MM.1S (cell line): ENCODE measurements around the gene RASSF3.

Experiments used
- DNase-seq: peaks from one replicate; pipeline ENCODE4 v3.0.0-alpha.2; 2015
- H2AFZ ChIP-seq: fragments of 300-600 bp; sonication (generic); 2 replicates; pipeline ENCODE4 v1.6.0; 2016; ENCODE audit warnings: antibody characterized with exemption, low read length
- H3F3A ChIP-seq: fragments of 300-600 bp; sonication (generic); 2 replicates; pipeline ENCODE4 v1.6.1; 2016; ENCODE audit warnings: mild to moderate bottlenecking, antibody characterized with exemption, low read length, moderate library complexity, mixed read lengths; ENCODE audit not compliant: insufficient read depth
- H3K27ac ChIP-seq: fragments of 300-600 bp; sonication (generic); 2 replicates; pipeline ENCODE4 v1.5.1; 2016; ENCODE audit warnings: mild to moderate bottlenecking, low read length
- H3K27me3 ChIP-seq: fragments of 300-600 bp; sonication (generic); replicated peaks from 2 replicates; pipeline ENCODE4 v1.6.0; 2016; ENCODE audit warnings: low read length; ENCODE audit not compliant: insufficient read depth
- H3K36me3 ChIP-seq: fragments of 300-600 bp; sonication (generic); replicated peaks from 2 replicates; pipeline ENCODE4 v1.6.1; 2016; ENCODE audit warnings: mild to moderate bottlenecking, low read length, mixed read lengths; ENCODE audit not compliant: insufficient read depth
- H3K4me1 ChIP-seq: fragments of 300-600 bp; sonication (generic); 2 replicates; pipeline ENCODE4 v1.6.1; 2016; ENCODE audit warnings: low read length, mixed read lengths
- H3K4me2 ChIP-seq: fragments of 300-600 bp; sonication (generic); 2 replicates; pipeline ENCODE4 v1.6.0; 2016; ENCODE audit warnings: low read depth, low read length
- H3K4me3 ChIP-seq: fragments of 300-600 bp; sonication (generic); 2 replicates; pipeline ENCODE4 v1.5.1; 2016; ENCODE audit warnings: low read length, mixed read lengths
- H3K79me2 ChIP-seq: fragments of 300-600 bp; sonication (generic); 2 replicates; pipeline ENCODE4 v1.6.1; 2016; ENCODE audit warnings: mixed run types, low read length, mixed read lengths
- H3K9ac ChIP-seq: fragments of 300-600 bp; sonication (generic); 2 replicates; pipeline ENCODE4 v1.6.1; 2016; ENCODE audit warnings: low read length, mixed read lengths
- H3K9me2 ChIP-seq: fragments of 300-600 bp; sonication (generic); replicated peaks from 2 replicates; pipeline ENCODE4 v1.6.1; 2016; ENCODE audit warnings: mild to moderate bottlenecking, low read length, mixed read lengths; ENCODE audit not compliant: insufficient read depth
- H3K9me3 ChIP-seq: fragments of 300-600 bp; sonication (generic); replicated peaks from 2 replicates; pipeline ENCODE4 v1.6.1; 2016; ENCODE audit warnings: mild to moderate bottlenecking, low read length, mixed read lengths; ENCODE audit not compliant: insufficient read depth
- H4K20me1 ChIP-seq: fragments of 300-600 bp; sonication (generic); 2 replicates; pipeline ENCODE4 v1.6.1; 2016; ENCODE audit warnings: mild to moderate bottlenecking, low read length, moderate library complexity, mixed read lengths; ENCODE audit not compliant: insufficient read depth
- EZH2 ChIP-seq: fragments of 300-600 bp; sonication (generic); optimal IDR thresholded peaks from 2 replicates; pipeline ENCODE3; 2017; ENCODE audit warnings: low read depth, mild to moderate bottlenecking, antibody characterized with exemption, low read length, mixed read lengths
- EZH2phosphoT487 ChIP-seq: fragments of 300-600 bp; sonication (generic); IDR thresholded peaks from 2 replicates; pipeline ENCODE4 v1.6.1; 2018; ENCODE audit warnings: antibody characterized with exemption, low read length
- TF ChIP-seq, protein P1 (sequence below): fragments of 300-600 bp; sonication (generic); IDR thresholded peaks from 2 replicates; pipeline ENCODE4 v1.5.1; 2016; ENCODE audit warnings: antibody characterized with exemption, low read length, mixed read lengths

RASSF3 gene

DNA sequence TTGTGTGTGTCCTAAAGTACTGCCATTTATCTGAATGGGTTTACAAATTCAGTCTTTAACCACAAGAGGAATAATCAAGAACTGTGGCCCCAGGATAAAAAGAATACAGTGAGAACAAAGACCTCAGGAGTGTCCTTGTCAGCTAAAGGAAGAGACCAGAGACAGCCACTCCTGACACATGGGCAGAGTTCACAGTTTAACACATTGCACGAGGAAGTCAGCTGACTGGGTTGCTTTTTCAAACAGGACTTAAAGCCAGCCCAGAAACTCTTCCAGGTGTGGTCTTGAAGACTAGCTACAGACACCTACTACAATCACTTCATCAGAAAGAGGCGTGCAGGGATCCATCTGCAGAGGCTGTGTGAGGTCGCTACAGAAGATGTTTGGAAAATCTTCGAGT, 106.1 kb downstream of the RASSF3 start:
- H3K36me3 ChIP-seq, result 0 out of 2 replicates have a peak, but pooled peaks cover 2% of the 10 kb centered on the region

GRCh38 chr12:64716839-64717455, 106.7 kb downstream of the RASSF3 start:
- no peaks in the 10 kb centered on the region for H3K79me2 ChIP-seq
- H3K4me3 ChIP-seq, result no peak overlapping the region
- H3K4me2 ChIP-seq, result no peak overlapping the region
- H3K27me3 ChIP-seq, result no peaks in the 10 kb centered on the region
- H3K4me1 ChIP-seq, result no peaks in the 10 kb centered on the region
- H3F3A ChIP-seq, result no peaks in the 10 kb centered on the region
- DNase-seq, result no peak
- H3K9me2 ChIP-seq, result no peaks in the 10 kb centered on the region
- no peaks in the 10 kb centered on the region for H3K9me3 ChIP-seq
- no peak overlapping the region for H3K27ac ChIP-seq
- H3K36me3 ChIP-seq, result 0 out of 2 replicates have a peak, but pooled peaks cover 2% of the 10 kb centered on the region
- no peak overlapping the region for H3K9ac ChIP-seq
- TF ChIP-seq EZH2phosphoT487 (no peak), EZH2 (no peak)
- no peak overlapping the region for H2AFZ ChIP-seq
- no peaks in the 10 kb centered on the region for H4K20me1 ChIP-seq

More for the DNA sequence above, 106.1 kb downstream of the RASSF3 start:
- Histone ChIP-seq H3K9me2 (no peaks in the 10 kb centered on the region), H3K79me2 (no peaks in the 10 kb centered on the region), H3K4me1 (no peaks in the 10 kb centered on the region), H3K4me3 (no peak overlapping the region), H3K27ac (no peak overlapping the region), H3F3A (no peaks in the 10 kb centered on the region), H4K20me1 (no peaks in the 10 kb centered on the region), H3K27me3 (no peaks in the 10 kb centered on the region), H2AFZ (no peak overlapping the region), H3K4me2 (no peak overlapping the region), H3K9ac (no peak overlapping the region), H3K9me3 (no peaks in the 10 kb centered on the region)
- TF ChIP-seq EZH2phosphoT487, result no peak
- no peak for TF ChIP-seq EZH2
- TF ChIP-seq, protein P1, sequence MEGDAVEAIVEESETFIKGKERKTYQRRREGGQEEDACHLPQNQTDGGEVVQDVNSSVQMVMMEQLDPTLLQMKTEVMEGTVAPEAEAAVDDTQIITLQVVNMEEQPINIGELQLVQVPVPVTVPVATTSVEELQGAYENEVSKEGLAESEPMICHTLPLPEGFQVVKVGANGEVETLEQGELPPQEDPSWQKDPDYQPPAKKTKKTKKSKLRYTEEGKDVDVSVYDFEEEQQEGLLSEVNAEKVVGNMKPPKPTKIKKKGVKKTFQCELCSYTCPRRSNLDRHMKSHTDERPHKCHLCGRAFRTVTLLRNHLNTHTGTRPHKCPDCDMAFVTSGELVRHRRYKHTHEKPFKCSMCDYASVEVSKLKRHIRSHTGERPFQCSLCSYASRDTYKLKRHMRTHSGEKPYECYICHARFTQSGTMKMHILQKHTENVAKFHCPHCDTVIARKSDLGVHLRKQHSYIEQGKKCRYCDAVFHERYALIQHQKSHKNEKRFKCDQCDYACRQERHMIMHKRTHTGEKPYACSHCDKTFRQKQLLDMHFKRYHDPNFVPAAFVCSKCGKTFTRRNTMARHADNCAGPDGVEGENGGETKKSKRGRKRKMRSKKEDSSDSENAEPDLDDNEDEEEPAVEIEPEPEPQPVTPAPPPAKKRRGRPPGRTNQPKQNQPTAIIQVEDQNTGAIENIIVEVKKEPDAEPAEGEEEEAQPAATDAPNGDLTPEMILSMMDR, result no peak
- no peak for DNase-seq

DNA sequence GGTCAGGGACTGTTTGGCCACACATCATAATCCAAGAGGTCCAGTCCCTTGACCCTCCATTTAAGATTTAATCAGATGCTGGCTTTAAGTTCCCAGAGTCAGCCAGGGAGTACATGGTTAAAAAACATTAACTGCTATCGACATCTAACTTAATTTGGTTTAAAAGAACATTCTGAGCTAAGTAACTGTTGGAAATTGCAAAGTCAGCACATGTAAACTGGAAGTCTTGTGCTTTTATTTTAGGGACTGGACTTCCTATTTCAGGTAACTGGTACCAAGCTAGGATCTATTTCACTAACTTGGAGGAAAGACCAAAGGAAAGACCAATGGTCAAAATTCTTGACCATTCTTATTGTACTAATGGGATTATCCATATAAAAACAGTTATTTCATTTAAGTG, 108.4 kb downstream of the RASSF3 start:
- H3K27ac ChIP-seq, result no peak overlapping the region
- no peaks in the 10 kb centered on the region for H3F3A ChIP-seq
- TF ChIP-seq EZH2phosphoT487 (no peak), EZH2 (no peak)
- TF ChIP-seq, protein P1, result no peak

DNA sequence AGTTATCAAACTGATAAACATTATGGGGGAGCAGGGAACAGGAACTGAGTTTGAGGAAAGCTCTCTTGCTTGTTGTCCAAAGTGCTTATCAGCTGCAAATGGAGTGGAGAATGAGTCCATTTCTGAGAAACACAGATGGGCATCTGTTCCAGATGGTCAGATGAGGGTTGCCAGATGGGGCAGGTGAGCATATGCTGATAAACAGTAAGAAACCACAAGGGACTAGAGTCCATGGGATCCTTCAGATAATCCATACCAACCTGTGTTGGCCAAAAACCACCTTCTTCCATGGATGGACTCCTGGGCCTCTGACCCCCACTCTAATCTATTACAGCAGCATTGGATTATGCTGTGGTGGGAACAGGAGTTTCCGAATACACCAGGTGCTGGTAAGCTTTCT, 110.6 kb downstream of the RASSF3 start:
- Histone ChIP-seq H2AFZ (no peak overlapping the region), H3K4me1 (no peaks in the 10 kb centered on the region)
- TF ChIP-seq EZH2, result no peak

More for the DNA sequence above, 108.4 kb downstream of the RASSF3 start:
- Histone ChIP-seq H3K9ac (no peak overlapping the region), H3K27me3 (no peaks in the 10 kb centered on the region), H3K4me1 (no peaks in the 10 kb centered on the region), H4K20me1 (no peaks in the 10 kb centered on the region), H3K9me2 (no peaks in the 10 kb centered on the region), H3K4me2 (no peak overlapping the region), H3K4me3 (no peak overlapping the region), H3K36me3 (0 out of 2 replicates have a peak, but pooled peaks cover 2% of the 10 kb centered on the region), H3K79me2 (no peaks in the 10 kb centered on the region), H2AFZ (no peak overlapping the region), H3K9me3 (no peaks in the 10 kb centered on the region)
- no peak for DNase-seq

More for the DNA sequence above, 110.6 kb downstream of the RASSF3 start:
- Histone ChIP-seq H4K20me1 (no peaks in the 10 kb centered on the region), H3K36me3 (no peaks in the 10 kb centered on the region), H3K4me3 (no peak overlapping the region), H3K27ac (no peak overlapping the region), H3K9me3 (no peaks in the 10 kb centered on the region), H3K27me3 (no peaks in the 10 kb centered on the region), H3K9ac (no peak overlapping the region), H3F3A (no peaks in the 10 kb centered on the region), H3K9me2 (no peaks in the 10 kb centered on the region), H3K4me2 (no peak overlapping the region), H3K79me2 (no peaks in the 10 kb centered on the region)
- no peak for DNase-seq
